Stimulated activated CD8-positive, alpha-beta memory T cell treated with anti-CD3 and anti-CD28 coated beads, Interleukin-12 subunit alpha, Interleukin-12 subunit beta, amount 100 ng/mL, for 1 hour (primary cell): ENCODE data around the gene COL6A2.
"Not testable (repeated sequence)": the region's sequence is repeated elsewhere in the genome, so short reads cannot be mapped to it uniquely, and the experiment has no call there.

ENCODE experiments used
- DNase-seq: peaks from one replicate; pipeline ENCODE4 v3.0.0-alpha.2; 2020; ENCODE audit warnings: low read depth

COL6A2 gene

GRCh38 chr21:46079352-46080170 lies 18.4 kb upstream of the COL6A2 start:
- DNase-seq: no peak

GRCh38 chr21:46080171-46081021 lies 17.5 kb upstream of the COL6A2 start:
- no peak for DNase-seq

- no peak for DNase-seq
Observed at GRCh38 chr21:46081022-46081861, 16.7 kb upstream of the COL6A2 start.

GRCh38 chr21:46081862-46082712 lies 15.8 kb upstream of the COL6A2 start:
- no peak for DNase-seq

- no peak for DNase-seq
Observed at GRCh38 chr21:46082713-46082962, 15.3 kb upstream of the COL6A2 start.

GRCh38 chr21:46082963-46083790 lies 14.7 kb upstream of the COL6A2 start:
- no peak for DNase-seq

GRCh38 chr21:46083791-46084561 lies 13.9 kb upstream of the COL6A2 start:
- DNase-seq: no peak

GRCh38 chr21:46084709-46085108 lies 13.2 kb upstream of the COL6A2 start:
- no peak for DNase-seq

GRCh38 chr21:46085259-46085658 lies 12.7 kb upstream of the COL6A2 start:
- not testable (repeated sequence) for DNase-seq

- DNase-seq: no peak
Observed at GRCh38 chr21:46087641-46088040, 10.3 kb upstream of the COL6A2 start.

- DNase-seq: no peak
Observed at GRCh38 chr21:46088189-46088588, 9.7 kb upstream of the COL6A2 start.

GRCh38 chr21:46089285-46089684 lies 8.6 kb upstream of the COL6A2 start:
- no peak for DNase-seq

- DNase-seq: no peak
Observed at GRCh38 chr21:46091118-46091517, 6.8 kb upstream of the COL6A2 start.

GRCh38 chr21:46091631-46092025 lies 6.3 kb upstream of the COL6A2 start:
- DNase-seq: no peak

- DNase-seq: no peak
Observed at GRCh38 chr21:46092026-46092764, 5.7 kb upstream of the COL6A2 start.

GRCh38 chr21:46092811-46093667 lies 4.9 kb upstream of the COL6A2 start:
- DNase-seq: no peak

GRCh38 chr21:46093668-46094400 lies 4.1 kb upstream of the COL6A2 start:
- DNase-seq: no peak
